DOHH2 (cell line): ENCODE results near the gene GALNT17.

Experiments used
- CTCF ChIP-seq: fragments of 200-600 bp; sonication (generic); IDR thresholded peaks from one replicate; pipeline ENCODE4 v1.5.1; 2014; ENCODE audit warnings: antibody characterized with exemption, mild to moderate bottlenecking, low read depth, low read length; ENCODE audit not compliant: poor library complexity, severe bottlenecking
- EZH2phosphoT487 ChIP-seq: fragments of 200-600 bp; sonication (generic); IDR thresholded peaks from 2 replicates; pipeline ENCODE4 v1.6.1; 2017; ENCODE audit warnings: borderline replicate concordance, mild to moderate bottlenecking, antibody characterized with exemption, low read length, moderate library complexity, mixed read lengths

GRCh38 chr7:71129126-71129525, 2.8 kb upstream of the GALNT17 start:
- TF ChIP-seq CTCF: no peak
- TF ChIP-seq EZH2phosphoT487: no peak
